Endothelial cell (in vitro differentiated cells): ENCODE results near the gene IL1RL1. TPM values are rescaled to one million over a fixed set of nuclear protein-coding genes. Genes with fewer than 3 reads are reported as not detected.

Experiments
- DNase-seq: peaks from one replicate; pipeline ENCODE4 v3.0.0; 2021; ENCODE audit warnings: low spot score
- H3K27ac Mint-ChIP-seq: one replicate; pipeline ENCODE4 v1.8.0; 2021; ENCODE audit warnings: mixed read lengths, inconsistent platforms; ENCODE audit not compliant: unreplicated experiment
- H3K27me3 Mint-ChIP-seq: one replicate; pipeline ENCODE4 v1.8.0; 2021; ENCODE audit warnings: mild to moderate bottlenecking, moderate library complexity, mixed read lengths, inconsistent platforms; ENCODE audit not compliant: unreplicated experiment
- H3K36me3 Mint-ChIP-seq: one replicate; pipeline ENCODE4 v1.8.0; 2021; ENCODE audit warnings: mild to moderate bottlenecking, low read depth, mixed read lengths, inconsistent platforms; ENCODE audit not compliant: unreplicated experiment
- H3K4me1 Mint-ChIP-seq: one replicate; pipeline ENCODE4 v1.8.0; 2021; ENCODE audit warnings: mild to moderate bottlenecking, mixed read lengths, inconsistent platforms; ENCODE audit not compliant: unreplicated experiment
- H3K4me3 Mint-ChIP-seq: one replicate; pipeline ENCODE4 v1.8.0; 2021; ENCODE audit warnings: mild to moderate bottlenecking, mixed read lengths, inconsistent platforms; ENCODE audit not compliant: unreplicated experiment
- H3K9me3 Mint-ChIP-seq: one replicate; pipeline ENCODE4 v1.8.0; 2021; ENCODE audit warnings: mixed read lengths, inconsistent platforms; ENCODE audit not compliant: unreplicated experiment
- CTCF ChIP-seq: fragments of 200-600 bp; sonication (generic); IDR thresholded peaks from one replicate; pipeline ENCODE4 v1.5.0; 2021; ENCODE audit warnings: antibody characterized with exemption; ENCODE audit not compliant: unreplicated experiment
- total RNA-seq: library from RNA; stranded (reverse); fragmentation: NEBNext Ultra II Directional; extraction: Animal tissue kit (Norgen Biotek cat#: 25700); gene quantifications from one replicate; pipeline ENCODE4 v1.2.1, GENCODE V29; 2021; ENCODE audit not compliant: unreplicated experiment

Gene IL1RL1
- total RNA-seq, 1 donor from 2014 or later = 0.10 TPM

GRCh38 chr2:102291319-102292075, 19.9 kb upstream of the IL1RL1 start:
- peaks cover 3% of the 10 kb centered on the region for H3K27me3 Mint-ChIP-seq
- no peak for DNase-seq
- H3K4me3 Mint-ChIP-seq = no peak overlapping the region
- no peaks in the 10 kb centered on the region for H3K9me3 Mint-ChIP-seq
- H3K27ac Mint-ChIP-seq = no peak overlapping the region
- peaks cover 3% of the 10 kb centered on the region for H3K4me1 Mint-ChIP-seq
- no peaks in the 10 kb centered on the region for H3K36me3 Mint-ChIP-seq
- no peak for TF ChIP-seq CTCF

DNA sequence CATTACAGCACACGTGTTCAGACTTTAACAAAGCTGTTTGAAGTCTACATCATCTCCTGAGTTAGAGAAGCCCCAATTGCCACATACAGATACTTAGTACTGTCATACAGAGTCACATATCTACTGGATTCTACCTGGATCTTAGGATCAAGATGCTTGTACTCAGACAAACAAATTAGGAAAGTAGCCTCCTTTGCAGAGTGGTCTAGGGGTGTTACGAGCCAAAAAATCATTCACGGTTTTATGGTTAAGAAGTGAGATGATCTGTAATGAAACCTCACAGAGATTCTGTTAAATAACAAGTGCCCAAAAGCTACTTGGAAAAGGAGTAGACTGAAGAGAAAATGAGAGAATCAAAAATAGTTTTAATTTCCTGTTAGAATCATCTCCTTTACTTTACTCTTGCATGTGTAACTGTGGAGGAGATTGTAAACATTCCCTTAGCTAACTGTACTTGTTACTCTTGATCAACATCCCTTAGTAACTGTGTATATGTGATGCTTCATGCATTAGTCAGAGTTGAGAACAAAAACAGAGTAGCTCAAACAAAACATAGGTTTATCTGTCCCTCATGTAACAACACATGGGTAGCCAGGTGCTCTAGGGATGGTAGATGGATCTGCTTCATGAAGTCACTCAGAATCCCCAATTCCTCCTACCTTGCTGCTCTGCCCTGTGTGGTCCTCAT, 16.4 kb upstream of the IL1RL1 start:
- H3K36me3 Mint-ChIP-seq = no peaks in the 10 kb centered on the region
- H3K4me1 Mint-ChIP-seq = no peaks in the 10 kb centered on the region
- H3K4me3 Mint-ChIP-seq = no peak overlapping the region
- peaks cover 3% of the 10 kb centered on the region for H3K27me3 Mint-ChIP-seq
- TF ChIP-seq CTCF = no peak
- no peak for DNase-seq
- no peaks in the 10 kb centered on the region for H3K9me3 Mint-ChIP-seq
- H3K27ac Mint-ChIP-seq = no peak overlapping the region

DNA sequence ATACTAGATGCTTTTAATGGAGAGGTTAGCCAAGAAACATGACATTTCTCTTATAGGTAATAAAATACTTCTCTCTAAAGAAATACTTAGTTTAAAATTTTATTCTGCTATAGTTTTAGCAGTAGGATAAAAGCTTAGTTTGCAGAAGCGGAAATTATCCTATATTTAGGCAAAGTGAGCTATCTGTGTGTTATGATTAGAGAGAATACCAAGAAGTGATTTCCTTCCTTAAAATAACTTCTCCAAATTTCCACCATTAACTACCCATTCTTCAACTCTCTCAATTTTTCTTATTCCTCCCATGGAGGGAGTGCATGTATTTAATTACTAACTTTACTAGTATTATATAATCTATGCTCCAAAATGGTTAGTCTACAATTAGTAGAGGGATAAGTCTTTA, 15.8 kb upstream of the IL1RL1 start:
- TF ChIP-seq CTCF = no peak
- peaks cover 3% of the 10 kb centered on the region for H3K27me3 Mint-ChIP-seq
- DNase-seq = no peak
- no peaks in the 10 kb centered on the region for H3K4me1 Mint-ChIP-seq
- H3K9me3 Mint-ChIP-seq = no peaks in the 10 kb centered on the region
- no peak overlapping the region for H3K4me3 Mint-ChIP-seq
- H3K36me3 Mint-ChIP-seq = no peaks in the 10 kb centered on the region
- no peak overlapping the region for H3K27ac Mint-ChIP-seq

GRCh38 chr2:102296449-102296848, 14.9 kb upstream of the IL1RL1 start:
- DNase-seq = no peak
- H3K27ac Mint-ChIP-seq = no peak overlapping the region
- no peaks in the 10 kb centered on the region for H3K27me3 Mint-ChIP-seq
- no peak overlapping the region for H3K4me3 Mint-ChIP-seq
- H3K4me1 Mint-ChIP-seq = no peaks in the 10 kb centered on the region
- TF ChIP-seq CTCF = no peak
- H3K36me3 Mint-ChIP-seq = no peaks in the 10 kb centered on the region
- no peaks in the 10 kb centered on the region for H3K9me3 Mint-ChIP-seq

- no peaks in the 10 kb centered on the region for H3K9me3 Mint-ChIP-seq
- TF ChIP-seq CTCF = no peak
- no peak for DNase-seq
- no peaks in the 10 kb centered on the region for H3K4me1 Mint-ChIP-seq
- H3K27me3 Mint-ChIP-seq = no peaks in the 10 kb centered on the region
- no peaks in the 10 kb centered on the region for H3K36me3 Mint-ChIP-seq
- H3K27ac Mint-ChIP-seq = no peak overlapping the region
- no peak overlapping the region for H3K4me3 Mint-ChIP-seq
Observed at GRCh38 chr2:102297891-102298290, 13.5 kb upstream of the IL1RL1 start.
